Measurements from ENCODE around the gene DMTF1. TPM values are rescaled to one million over a fixed set of nuclear protein-coding genes. Genes with fewer than 3 reads are reported as not detected.
"Not testable (repeated sequence)": the region's sequence is repeated elsewhere in the genome, so short reads cannot be mapped to it uniquely, and the experiment has no call there.

DMTF1 gene
- total and polyA plus RNA-seq, 2 of the 8 experiments (the other 6 are each of a cell fraction or from before 2014, with no cell fraction given) = 86.0 to 115 TPM

DNA sequence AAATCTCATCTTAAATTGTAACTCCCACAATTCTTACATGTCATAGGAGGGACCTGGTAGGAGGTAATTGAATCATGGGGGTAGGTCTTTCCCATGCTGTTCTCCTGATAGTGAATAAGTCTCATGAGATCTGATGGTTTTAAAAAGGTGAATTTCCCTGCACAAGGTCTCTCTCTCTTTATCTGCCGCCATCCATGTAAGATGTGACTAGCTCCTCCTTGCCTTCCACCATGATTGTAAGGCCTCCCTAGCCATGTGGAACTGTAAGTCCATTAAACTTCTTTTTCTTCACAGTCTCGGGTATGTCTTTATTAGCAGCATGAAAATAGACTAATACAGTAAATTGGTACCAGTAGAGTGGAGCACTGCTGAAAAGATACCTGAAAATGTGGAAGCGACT is 38.3 kb upstream of the DMTF1 start:
- H2BK12ac ChIP-seq (ENCODE audit: low read depth, low read length); H2BK20ac ChIP-seq (ENCODE audit: low read length); H2BK120ac ChIP-seq (replicated peaks; ENCODE audit: low read depth, low read length); H3K23ac ChIP-seq (ENCODE audit: insufficient read length); H3K4me2 ChIP-seq (ENCODE audit: insufficient read depth in 1 of 2, low read depth in 2 of 2, low read length in 2 of 2); H2AK5ac ChIP-seq (ENCODE audit: low read depth, low read length); H4K8ac ChIP-seq (ENCODE audit: extremely low read depth, insufficient read depth, low read length); H3K27ac ChIP-seq (ENCODE audit: low read depth, low read length); H3K4ac ChIP-seq (replicated peaks; ENCODE audit: insufficient read length, low read depth, low read length); H3K79me1 ChIP-seq (ENCODE audit: low read depth, low read length); H4K91ac ChIP-seq (replicated peaks; ENCODE audit: insufficient read length, low read length); DNase-seq (ENCODE audit: low read depth in 1 of 2, low spot score in 2 of 2); H4K5ac ChIP-seq (ENCODE audit: insufficient read length, low read depth, low read length); FAIRE-seq; H3K4me3 ChIP-seq (ENCODE audit: extremely low read depth in 1 of 4, insufficient read depth in 2 of 4, low read depth in 3 of 4, low read length in 4 of 4); H3K23me2 ChIP-seq (ENCODE audit: low read depth, low read length); H3K56ac ChIP-seq (replicated peaks; ENCODE audit: insufficient read length, low read depth, low read length); H3K4me1 ChIP-seq (replicated peaks in 1 of 4; ENCODE audit: control insufficient read depth in 3 of 4, insufficient read depth in 4 of 4, low read length in 3 of 4); H3K9me3 ChIP-seq (ENCODE audit: insufficient read depth in 2 of 2, low read depth in 1 of 2, low read length in 1 of 2); H3K9ac ChIP-seq (replicated peaks in 1 of 4; ENCODE audit: extremely low read depth in 1 of 4, low read depth in 3 of 4, low read length in 3 of 4); H2AFZ ChIP-seq (ENCODE audit: low read length); H3K14ac ChIP-seq (ENCODE audit: insufficient read length); H4K20me1 ChIP-seq (replicated peaks in 1 of 2; ENCODE audit: control insufficient read depth in 1 of 2, insufficient read depth in 2 of 2, low read length in 2 of 2); H3K27me3 ChIP-seq (replicated peaks in 1 of 4; ENCODE audit: control insufficient read depth in 3 of 4, extremely low read depth in 1 of 4, insufficient read depth in 3 of 4, low read length in 3 of 4); H3K18ac ChIP-seq (ENCODE audit: extremely low read depth, low read length); H2BK5ac ChIP-seq (ENCODE audit: low read depth, low read length); H2BK15ac ChIP-seq (ENCODE audit: low read length); H3K79me2 ChIP-seq (ENCODE audit: control insufficient read depth in 1 of 2, insufficient read depth in 2 of 2, low read length in 2 of 2); H3K36me3 ChIP-seq (ENCODE audit: control insufficient read depth in 2 of 4, insufficient read depth in 4 of 4, low read length in 3 of 4): not testable (repeated sequence)
- WGBS, 2 experiments (ENCODE audit: extremely low coverage in 1 of 2, insufficient coverage in 1 of 2, insufficient read length in 1 of 2, insufficient replicate concordance in 2 of 2, low coverage in 1 of 2, low lambda C conversion rate in 2 of 2, missing lambda C conversion rate in 1 of 2) = 90% methylated on average over 3 of the region's 3 CpGs; no CpG with 5 or more reads in 1 of the 2 experiments
- CTCF ChIA-PET (ENCODE audit: partially characterized antibody) = interaction anchor here (0.9 to 1.4 kb wide), 3 partner anchors 9 to 80 kb away, joined by 3 to 6 read pairs (median 3); no protein-coding TSS in a partner anchor
- POLR2A ChIA-PET (ENCODE audit: partially characterized antibody) = interaction anchor here (1.3 kb wide), 1 partner anchor 39 kb away, joined by 3 read pairs; the partner anchor contains the start of gene DMTF1

DNA sequence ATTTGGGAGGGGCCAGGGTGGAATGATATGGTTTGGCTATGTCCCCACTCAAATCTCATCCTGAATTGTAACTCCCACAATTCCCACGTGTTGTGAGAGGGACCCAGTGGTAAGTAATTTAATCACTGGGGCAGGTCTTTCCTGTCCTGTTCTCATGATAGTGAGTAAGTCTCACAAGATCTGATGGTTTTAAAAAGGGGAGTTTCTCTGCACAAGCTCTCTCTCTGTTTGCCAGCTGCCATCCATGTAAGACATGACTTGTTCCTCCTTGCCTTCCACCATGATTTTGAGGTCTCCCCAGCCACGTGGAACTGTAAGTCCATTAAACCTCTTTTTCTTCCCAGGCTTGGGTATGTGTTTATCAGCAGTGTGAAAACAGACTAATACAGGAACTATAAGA is 36.5 kb upstream of the DMTF1 start:
- H3K18ac ChIP-seq (ENCODE audit: extremely low read depth, low read length); H4K91ac ChIP-seq (replicated peaks; ENCODE audit: insufficient read length, low read length); H2BK5ac ChIP-seq (ENCODE audit: low read depth, low read length); H3K14ac ChIP-seq (ENCODE audit: insufficient read length); POLR2A ChIA-PET (ENCODE audit: partially characterized antibody); H2BK20ac ChIP-seq (ENCODE audit: low read length); H3K27ac ChIP-seq (ENCODE audit: low read depth, low read length); H2AFZ ChIP-seq (ENCODE audit: low read length); H4K5ac ChIP-seq (ENCODE audit: insufficient read length, low read depth, low read length); DNase-seq (ENCODE audit: low read depth in 1 of 2, low spot score in 2 of 2); H3K79me1 ChIP-seq (ENCODE audit: low read depth, low read length); H3K9me3 ChIP-seq (ENCODE audit: insufficient read depth in 2 of 2, low read depth in 1 of 2, low read length in 1 of 2); H2BK15ac ChIP-seq (ENCODE audit: low read length); FAIRE-seq; H3K79me2 ChIP-seq (ENCODE audit: control insufficient read depth in 1 of 2, insufficient read depth in 2 of 2, low read length in 2 of 2); H3K23me2 ChIP-seq (ENCODE audit: low read depth, low read length); H3K4ac ChIP-seq (replicated peaks; ENCODE audit: insufficient read length, low read depth, low read length); H3K27me3 ChIP-seq (replicated peaks in 1 of 4; ENCODE audit: control insufficient read depth in 3 of 4, extremely low read depth in 1 of 4, insufficient read depth in 3 of 4, low read length in 3 of 4); H3K4me1 ChIP-seq (replicated peaks in 1 of 4; ENCODE audit: control insufficient read depth in 3 of 4, insufficient read depth in 4 of 4, low read length in 3 of 4); H3K56ac ChIP-seq (replicated peaks; ENCODE audit: insufficient read length, low read depth, low read length); H3K4me2 ChIP-seq (ENCODE audit: insufficient read depth in 1 of 2, low read depth in 2 of 2, low read length in 2 of 2); H2BK120ac ChIP-seq (replicated peaks; ENCODE audit: low read depth, low read length); H3K9ac ChIP-seq (replicated peaks in 1 of 4; ENCODE audit: extremely low read depth in 1 of 4, low read depth in 3 of 4, low read length in 3 of 4); H3K4me3 ChIP-seq (ENCODE audit: extremely low read depth in 1 of 4, insufficient read depth in 2 of 4, low read depth in 3 of 4, low read length in 4 of 4); H3K36me3 ChIP-seq (ENCODE audit: control insufficient read depth in 2 of 4, insufficient read depth in 4 of 4, low read length in 3 of 4); H2BK12ac ChIP-seq (ENCODE audit: low read depth, low read length); H4K8ac ChIP-seq (ENCODE audit: extremely low read depth, insufficient read depth, low read length); H3K23ac ChIP-seq (ENCODE audit: insufficient read length); H4K20me1 ChIP-seq (replicated peaks in 1 of 2; ENCODE audit: control insufficient read depth in 1 of 2, insufficient read depth in 2 of 2, low read length in 2 of 2); H2AK5ac ChIP-seq (ENCODE audit: low read depth, low read length): not testable (repeated sequence)
- 84% methylated on average over 2 of the region's 2 CpGs; no CpG with 5 or more reads in 1 of the 2 experiments for WGBS, 2 experiments (ENCODE audit: extremely low coverage in 1 of 2, insufficient coverage in 1 of 2, insufficient read length in 1 of 2, insufficient replicate concordance in 2 of 2, low coverage in 1 of 2, low lambda C conversion rate in 2 of 2, missing lambda C conversion rate in 1 of 2)
- CTCF ChIA-PET (ENCODE audit: partially characterized antibody) = interaction anchor here (1.1 to 1.4 kb wide), 2 partner anchors 33 to 173 kb away, joined by 3 to 4 read pairs; no protein-coding TSS in a partner anchor
